Stimulated activated CD4-positive, alpha-beta T cell treated with anti-CD3 and anti-CD28 coated beads, Interleukin-4, amount 100 ng/mL, for 4 hours (primary cell): ENCODE results near the gene TFF1.

Source experiments
- DNase-seq, 2 experiments: peaks; one replicate each; pipeline ENCODE4 v3.0.0-alpha.2; 2020

The TFF1 gene

GRCh38 chr21:42358937-42359336 lies 7.4 kb downstream of the TFF1 start:
- DNase-seq = no peak

DNA sequence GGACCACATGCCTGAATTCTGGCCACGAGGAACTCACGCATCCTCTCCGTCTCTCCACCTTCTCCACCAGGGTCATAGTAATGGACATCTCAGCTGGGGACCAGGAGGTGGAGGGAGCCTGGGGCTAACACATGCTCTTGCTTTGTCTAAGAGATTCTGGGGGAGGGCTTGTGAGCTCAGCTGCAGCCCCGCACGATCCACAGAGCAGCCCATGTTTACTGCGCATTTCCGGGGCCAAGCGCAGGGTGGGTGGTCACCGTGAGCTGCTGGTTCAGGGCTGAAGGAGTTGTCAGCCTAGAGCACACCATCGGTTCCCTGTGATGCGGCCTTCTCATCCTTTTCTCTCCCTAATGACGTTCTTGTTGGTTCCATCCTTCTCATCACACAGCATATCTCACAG lies 8.1 kb downstream of the TFF1 start:
- DNase-seq = no peak

GRCh38 chr21:42357307-42357706 lies 9.0 kb downstream of the TFF1 start:
- no peak for DNase-seq

- no peak for DNase-seq
These were observed 9.7 kb downstream of the TFF1 start for GRCh38 chr21:42356650-42357049.

- no peak for DNase-seq
These were observed 10.3 kb downstream of the TFF1 start for GRCh38 chr21:42356046-42356445.

GRCh38 chr21:42353623-42354022 lies 12.7 kb downstream of the TFF1 start:
- no peak for DNase-seq

GRCh38 chr21:42352441-42353095 lies 13.8 kb downstream of the TFF1 start:
- DNase-seq = no peak

DNA sequence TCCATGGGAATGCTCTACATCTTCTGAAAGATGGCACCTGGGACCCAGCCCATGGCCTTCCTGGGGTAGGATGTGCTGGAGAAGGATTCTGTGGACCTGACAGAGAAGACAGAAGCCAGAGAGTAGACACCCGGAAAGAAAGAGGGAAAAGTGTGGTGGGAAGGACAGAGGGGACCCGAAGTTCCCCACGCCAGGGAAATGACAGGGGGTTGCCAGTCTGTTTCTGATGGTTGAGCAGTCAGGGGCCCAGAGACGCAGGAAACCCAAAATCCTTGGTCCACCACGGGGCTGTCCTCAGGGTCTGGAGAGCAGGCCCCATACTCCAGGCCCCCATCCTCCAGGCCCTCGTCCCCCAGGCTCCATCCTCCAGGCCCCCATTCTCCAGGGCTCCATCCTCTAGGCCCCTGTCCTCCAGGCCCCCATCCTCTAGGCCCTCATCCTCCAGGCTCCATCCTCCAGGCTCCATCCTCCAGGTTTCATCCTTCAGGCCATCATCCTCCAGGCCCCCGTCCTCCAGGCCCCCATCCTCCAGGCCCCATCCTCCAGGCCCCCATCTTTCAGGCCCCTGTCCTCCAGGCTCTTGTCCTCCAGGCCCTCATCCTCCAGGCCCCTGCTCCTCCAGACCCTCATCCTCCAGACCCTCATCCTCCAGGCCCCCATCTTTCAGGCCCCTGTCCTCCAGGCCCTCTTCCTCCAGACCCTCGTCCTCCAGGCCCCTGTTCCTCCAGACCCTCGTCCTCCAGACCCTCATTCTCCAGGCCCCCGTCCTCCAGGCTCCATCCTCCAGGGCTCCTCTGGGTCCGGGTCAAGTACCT lies 14.5 kb downstream of the TFF1 start:
- no peak for DNase-seq

DNA sequence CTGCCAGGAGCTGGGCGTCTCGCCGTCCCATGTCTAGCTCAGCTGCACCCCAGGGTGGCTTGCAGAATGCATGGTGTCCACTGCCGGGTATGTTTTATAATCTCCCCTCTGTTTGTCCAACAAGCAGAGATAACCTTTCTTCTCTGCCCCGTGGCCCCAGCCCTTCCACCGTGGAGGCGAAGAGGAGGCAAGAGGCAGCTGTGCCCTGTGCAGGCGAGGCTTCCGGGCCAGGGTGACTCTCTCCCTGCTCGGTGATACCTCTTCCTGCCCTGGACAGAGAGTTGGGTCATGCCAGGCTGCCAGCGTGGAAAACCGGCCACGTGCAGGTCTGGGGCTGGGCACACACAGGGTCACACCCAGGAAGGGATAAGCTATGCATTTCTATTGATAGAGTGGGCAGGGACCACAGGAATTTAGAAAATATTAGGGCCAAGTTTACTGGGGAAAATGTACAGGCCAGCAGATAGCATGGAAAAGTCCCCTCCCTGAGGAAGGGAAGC lies 15.4 kb downstream of the TFF1 start, which contains the start of gene TFF2:
TSS of gene TFF2 (minus strand) at position 68 of the 500 bp plus-strand sequence. CDS start at position 31, 37 bp downstream.
- no peak for DNase-seq

- no peak for DNase-seq
These were observed 15.9 kb downstream of the TFF1 start for GRCh38 chr21:42350318-42350910.

- no peak for DNase-seq
These were observed 16.7 kb downstream of the TFF1 start for GRCh38 chr21:42349420-42350317.

- DNase-seq = no peak
These were observed 17.6 kb downstream of the TFF1 start for GRCh38 chr21:42348762-42349161.

DNA sequence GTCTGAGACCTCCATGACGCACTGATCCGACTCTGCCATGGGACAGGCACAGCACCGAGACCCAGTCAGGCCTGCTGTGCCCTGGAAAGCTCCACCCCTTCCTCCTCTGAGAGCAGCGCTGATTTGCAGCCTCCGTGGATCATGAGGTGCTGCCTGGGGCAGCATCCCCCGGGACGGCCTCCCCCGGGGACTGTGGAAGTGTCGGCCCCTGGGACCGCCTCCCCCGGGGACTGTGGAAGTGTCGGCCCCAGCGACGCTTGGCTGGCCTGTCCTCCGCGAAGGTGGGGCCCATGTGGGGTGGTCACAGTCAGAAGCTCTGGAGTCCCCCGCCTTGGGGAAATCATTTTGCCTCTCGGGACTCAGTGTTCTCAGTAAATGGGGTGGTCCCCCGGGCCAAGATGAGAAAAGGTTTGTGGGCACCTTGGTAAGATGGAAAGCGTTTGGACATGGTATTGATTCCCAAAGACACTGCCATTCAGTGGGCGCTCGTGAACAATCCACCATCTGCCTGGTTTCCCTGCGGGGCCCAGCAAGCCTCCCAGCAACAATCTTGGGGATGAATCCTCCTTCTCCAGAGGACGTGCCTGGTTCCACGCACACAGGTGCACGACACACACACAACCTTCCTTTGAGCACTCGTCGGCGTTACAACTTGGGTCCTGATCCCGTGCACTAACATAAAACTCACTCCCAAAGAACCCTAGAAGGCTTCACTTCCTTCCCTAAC lies 18.6 kb downstream of the TFF1 start:
- no peak for DNase-seq

- DNase-seq = no peak
These were observed 19.3 kb downstream of the TFF1 start for GRCh38 chr21:42346866-42347600.

DNA sequence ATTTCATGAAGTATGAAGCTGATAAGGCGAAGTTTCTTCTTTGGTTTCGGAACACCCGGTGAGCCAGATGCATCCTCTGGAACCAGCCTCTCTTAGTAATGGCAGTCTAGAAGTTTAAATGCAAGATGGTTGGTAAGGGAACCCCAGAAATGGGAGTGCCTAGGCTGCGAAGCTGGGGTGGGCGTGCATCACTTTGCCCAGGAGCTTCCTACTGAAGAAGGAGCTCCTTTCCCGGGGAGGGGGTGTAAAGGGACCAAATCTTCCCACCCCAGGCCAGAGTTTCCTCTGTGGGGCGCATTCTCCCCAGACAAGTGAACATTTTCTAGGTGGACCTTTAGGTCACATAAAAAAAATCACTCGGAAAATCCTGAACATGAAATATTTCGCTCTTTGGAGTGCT lies 19.9 kb downstream of the TFF1 start:
- DNase-seq = no peak

GRCh38 chr21:42344631-42345030 lies 21.7 kb downstream of the TFF1 start:
- DNase-seq = no peak

DNA sequence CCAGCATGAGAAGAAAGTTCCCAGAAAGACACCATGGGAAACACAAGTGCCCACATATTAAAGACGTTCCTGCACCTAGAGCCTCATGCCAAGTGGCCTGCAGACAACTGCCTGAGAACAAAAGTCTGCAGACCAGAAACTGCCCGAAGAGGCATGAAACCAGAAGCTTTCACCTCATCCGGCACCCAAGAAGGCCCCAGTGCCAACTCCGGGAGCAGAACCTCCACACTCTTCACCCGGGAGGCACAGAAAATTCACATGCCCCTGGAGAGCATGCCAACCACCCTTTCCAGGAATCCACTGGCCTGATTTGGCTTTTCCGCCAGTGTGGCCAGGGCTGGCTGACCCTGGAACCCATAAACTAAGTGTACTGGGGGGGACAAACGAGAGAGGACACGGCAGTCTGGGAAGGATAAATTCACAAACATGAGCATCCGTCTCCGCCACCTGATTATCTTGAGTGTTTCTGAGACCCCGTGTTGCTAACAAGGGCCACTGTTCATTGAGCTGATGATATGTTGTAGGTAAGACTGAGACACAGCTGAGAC lies 22.3 kb downstream of the TFF1 start:
- no peak for DNase-seq

DNA sequence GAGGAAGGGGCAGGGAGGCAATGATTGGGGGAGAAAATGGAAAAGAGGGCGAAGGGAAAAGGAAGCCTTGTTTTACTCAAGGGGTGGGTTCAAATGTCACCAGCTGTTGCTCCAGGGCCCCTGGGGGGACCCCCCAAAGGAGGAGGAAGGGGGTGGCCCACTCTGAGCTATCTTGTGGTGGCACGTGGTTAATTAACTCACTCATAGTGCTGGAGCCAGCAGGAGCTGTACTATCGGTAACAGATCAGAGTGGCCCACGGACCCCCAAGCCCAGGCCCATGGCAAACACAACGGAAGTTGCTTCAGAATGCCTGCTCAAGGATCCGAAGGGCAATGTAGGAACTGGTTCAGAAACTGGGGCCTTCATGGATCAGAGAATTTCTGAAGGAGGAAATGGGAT lies 22.8 kb downstream of the TFF1 start:
- no peak for DNase-seq

DNA sequence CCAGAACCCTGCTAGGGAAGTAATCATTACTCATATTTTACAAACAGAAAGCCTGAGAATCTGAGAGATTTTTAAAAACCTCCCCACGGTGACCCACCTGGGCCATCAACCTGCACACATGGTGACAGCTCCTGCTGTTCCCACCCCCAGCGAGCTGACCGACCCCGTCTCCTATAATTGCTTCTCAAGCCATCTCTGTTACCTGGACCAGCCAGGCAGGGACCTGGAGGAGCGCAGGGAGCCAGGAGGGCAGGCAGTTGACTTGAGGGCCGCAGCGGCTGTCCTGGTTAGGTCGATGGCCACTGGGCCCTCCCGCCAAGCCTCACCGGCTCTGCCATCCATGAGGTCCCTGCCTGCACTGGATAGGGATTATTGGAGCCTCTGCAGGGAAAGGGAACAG lies 23.2 kb downstream of the TFF1 start:
- no peak for DNase-seq

- DNase-seq = no peak
These were observed 24.4 kb downstream of the TFF1 start for GRCh38 chr21:42341776-42342542.
